Stomach (tissue), 4 donors: ENCODE data around the gene TMEM120A.

Experiments used
- POLR2A ChIP-seq, 4 donors: fragments of 450-650 bp; IDR thresholded peaks; one replicate each; pipeline ENCODE4 v1.6.1; 2016; ENCODE audit warnings: antibody characterized with exemption in 4 of 4, control low read depth in 2 of 4, mild to moderate bottlenecking in 1 of 4, moderate library complexity in 1 of 4
- TF ChIP-seq, protein P1 (sequence below), 7 experiments: fragments of 450-650 bp in 4 of 7; fragments of 200-600 bp in 3 of 7; sonication (generic) in 3 of 7; IDR thresholded peaks; one replicate each; pipeline ENCODE4 v1.5.1; 2016 to 2019; ENCODE audit warnings: antibody characterized with exemption in 7 of 7, control low read depth in 2 of 7, mild to moderate bottlenecking in 1 of 7

DNA sequence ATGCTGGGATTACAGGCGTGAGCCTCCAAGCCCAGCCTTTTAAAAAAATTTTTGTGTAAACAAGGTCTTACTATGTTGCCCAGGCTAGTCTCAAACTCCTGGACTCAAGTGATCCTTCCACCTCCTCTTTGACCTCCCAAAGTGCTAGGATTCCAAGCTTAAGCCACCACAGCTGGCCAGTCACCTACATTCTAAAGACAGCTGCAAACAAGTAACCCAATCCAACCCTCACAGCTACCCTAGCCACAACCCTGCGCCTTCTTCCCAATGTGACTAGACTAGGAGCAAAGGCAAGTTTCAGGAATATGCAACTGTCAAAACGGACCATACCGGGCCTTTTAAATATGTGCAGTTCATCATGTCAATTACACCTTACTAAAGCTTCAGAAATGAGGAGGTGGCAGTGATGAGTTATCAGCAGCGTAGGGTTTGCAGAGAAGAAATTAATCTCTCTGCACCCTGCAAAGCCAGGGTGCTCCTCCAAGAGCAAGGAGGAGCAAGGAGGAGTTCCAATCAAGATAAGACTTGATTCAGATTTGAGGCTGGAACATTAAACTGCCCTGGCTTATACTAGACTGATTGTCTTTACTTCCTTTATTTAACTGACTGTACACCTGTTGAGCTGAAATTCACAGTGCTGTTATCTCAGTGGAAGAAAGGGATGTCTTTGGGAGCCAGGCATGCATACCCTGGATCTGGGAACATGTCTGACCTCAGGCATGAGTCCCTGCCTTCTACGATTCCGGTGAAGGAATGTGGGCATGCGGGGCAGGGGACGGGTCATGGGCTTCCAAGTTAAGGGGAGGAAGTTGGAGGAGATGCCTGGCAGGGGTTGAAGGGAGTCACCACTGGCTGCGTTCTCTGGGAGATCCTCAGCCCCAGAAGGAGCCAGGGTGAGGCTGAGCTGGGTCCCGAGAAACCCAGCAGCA lies 15.5 kb upstream of the TMEM120A start:
- TF ChIP-seq, protein P1, sequence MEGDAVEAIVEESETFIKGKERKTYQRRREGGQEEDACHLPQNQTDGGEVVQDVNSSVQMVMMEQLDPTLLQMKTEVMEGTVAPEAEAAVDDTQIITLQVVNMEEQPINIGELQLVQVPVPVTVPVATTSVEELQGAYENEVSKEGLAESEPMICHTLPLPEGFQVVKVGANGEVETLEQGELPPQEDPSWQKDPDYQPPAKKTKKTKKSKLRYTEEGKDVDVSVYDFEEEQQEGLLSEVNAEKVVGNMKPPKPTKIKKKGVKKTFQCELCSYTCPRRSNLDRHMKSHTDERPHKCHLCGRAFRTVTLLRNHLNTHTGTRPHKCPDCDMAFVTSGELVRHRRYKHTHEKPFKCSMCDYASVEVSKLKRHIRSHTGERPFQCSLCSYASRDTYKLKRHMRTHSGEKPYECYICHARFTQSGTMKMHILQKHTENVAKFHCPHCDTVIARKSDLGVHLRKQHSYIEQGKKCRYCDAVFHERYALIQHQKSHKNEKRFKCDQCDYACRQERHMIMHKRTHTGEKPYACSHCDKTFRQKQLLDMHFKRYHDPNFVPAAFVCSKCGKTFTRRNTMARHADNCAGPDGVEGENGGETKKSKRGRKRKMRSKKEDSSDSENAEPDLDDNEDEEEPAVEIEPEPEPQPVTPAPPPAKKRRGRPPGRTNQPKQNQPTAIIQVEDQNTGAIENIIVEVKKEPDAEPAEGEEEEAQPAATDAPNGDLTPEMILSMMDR (IDR thresholded peaks at IDR 0.05), result no peak
- no peak for TF ChIP-seq POLR2A (IDR thresholded peaks at IDR 0.05)
